Colon (tissue), 2 donors: ENCODE measurements around the gene ATF1.

Experiments
- FAIRE-seq: peaks from 2 replicates; lab custom pipeline; 2012; peaks lifted over from hg19 to GRCh38; lab: Jason Lieb, UNC
- donor health status: control.
- donor health status: control.

Gene ATF1

DNA sequence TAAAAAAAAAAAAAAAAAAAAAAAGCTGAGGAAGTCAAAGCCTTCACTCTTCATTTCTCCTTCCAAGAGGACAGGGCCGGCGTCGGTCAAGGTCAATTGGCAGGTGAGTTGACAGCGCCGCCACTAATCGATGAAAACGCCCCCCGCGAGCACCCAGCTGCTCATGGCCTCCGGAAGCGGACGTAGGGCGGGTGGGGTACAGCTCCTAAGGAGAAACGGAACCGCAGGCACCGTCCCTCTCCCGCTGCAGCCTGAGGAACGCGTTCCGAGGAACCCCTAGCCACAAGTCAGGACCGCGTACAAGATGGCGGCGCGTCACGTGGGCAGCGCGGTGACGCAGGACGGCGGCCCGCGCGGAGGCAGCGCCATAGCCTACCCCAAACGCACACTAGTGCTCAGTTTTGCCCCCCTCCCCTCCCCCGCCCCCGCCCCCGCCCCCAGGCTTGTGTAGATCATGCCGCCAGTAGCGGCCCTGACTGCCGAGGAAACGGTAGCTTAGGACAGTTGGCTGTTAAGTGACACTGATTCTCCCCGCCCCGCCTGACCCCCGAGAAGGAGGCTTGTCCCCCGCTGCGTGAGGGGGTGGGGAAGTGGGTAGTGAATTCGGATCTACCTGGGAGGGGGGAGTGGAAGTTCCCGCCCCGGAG lies at the start of gene ATF1:
TSS of gene ATF1 (plus strand) at position 463 of the 647 bp plus-strand sequence. CDS start 16,045 bp downstream, outside the sequence.
- no peak for FAIRE-seq

DNA sequence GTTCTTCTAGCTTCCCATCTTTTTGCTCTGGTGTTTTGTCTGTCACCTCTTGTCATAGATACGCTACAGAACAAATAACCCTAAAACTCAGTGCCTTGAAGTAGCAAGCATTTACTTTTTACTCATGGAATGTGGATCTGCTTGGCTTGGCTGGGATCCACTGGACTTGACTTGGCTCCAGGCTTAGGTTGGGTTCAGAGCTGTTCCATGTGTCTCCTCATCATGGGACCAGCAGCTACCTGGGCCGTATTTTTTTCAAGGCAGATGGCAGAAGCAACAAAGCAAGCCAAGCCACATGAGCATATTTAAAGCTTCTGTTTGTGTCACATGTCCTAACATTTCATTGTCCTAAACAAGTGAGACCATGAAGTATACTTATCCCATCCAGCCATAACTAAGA lies 48.7 kb upstream of the ATF1 start:
- no peak for FAIRE-seq

DNA sequence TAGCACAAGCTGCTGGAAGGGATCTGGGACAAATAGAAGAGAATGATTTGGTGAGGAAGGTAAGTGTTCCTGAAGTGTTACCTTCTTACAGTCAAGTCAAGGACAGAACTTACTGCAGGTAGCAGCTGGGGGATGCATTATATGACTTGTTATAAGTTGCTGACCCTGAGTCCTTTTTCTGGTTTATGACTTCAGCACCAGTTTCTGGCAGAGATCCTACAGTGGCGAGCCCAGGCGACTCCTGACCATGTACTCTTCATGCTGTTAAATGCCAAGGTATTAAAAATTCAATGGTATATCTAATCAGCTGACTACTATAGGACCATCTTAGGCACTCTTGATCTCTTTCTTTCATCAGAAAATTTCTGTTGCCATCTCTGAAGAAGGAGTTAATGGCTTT lies 45.1 kb upstream of the ATF1 start:
- no peak for FAIRE-seq

DNA sequence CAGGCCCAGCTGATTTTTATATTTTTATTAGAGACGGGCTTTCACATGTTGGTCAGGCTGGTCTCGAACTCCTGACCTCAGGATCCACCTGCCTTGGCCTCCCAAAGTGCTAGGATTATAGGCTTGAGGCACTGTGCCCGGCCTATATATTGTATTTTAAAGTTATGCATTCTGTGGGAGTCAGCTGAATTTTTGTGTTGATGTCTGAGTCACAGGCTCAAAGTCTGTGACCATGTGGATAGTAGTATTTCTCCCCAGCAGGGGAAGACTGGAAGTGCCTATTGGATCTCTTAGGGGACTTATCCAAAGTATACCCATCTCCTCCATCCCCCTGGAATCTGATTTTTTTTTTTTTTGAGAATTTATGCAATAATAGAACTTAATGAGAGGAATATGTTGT lies 43.8 kb upstream of the ATF1 start:
- no peak for FAIRE-seq

DNA sequence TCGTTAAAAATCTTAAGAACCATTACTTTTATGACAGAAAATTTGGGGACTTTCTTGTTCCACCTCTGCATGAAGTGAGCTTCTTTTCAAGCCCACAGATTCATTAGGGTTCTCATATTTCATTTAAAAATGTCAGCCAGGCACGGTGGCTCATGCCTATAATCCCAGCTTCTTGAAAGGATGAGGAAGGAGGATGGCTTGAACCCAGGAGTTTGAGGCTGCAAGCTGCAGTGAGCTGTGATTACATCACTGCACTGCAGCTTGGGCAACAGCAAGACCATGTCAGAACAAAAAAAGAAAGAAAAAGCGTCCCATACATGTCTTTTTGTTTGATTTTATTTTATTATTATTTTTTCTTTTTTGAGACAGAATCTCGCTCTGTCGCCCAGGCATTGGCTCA lies 43.4 kb upstream of the ATF1 start:
- no peak for FAIRE-seq

DNA sequence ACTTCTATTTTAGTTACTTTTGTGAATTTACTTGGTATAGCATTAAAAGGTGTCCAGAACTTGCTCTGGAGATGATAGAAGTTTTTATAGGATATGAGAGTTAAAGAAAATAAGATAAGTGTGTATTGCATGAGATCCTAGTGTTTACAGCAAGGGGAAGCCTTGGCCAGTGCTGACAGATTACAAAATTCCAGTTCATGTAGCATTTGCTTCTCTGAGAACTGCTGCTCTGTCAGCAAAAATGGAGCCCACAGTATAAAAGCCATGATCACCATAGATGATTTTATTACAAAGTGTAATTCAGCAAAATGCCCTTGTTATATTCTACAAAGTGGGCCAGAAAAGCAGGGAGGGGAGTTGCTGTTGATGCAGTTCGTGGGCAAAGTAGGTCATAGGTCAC lies 40.0 kb upstream of the ATF1 start:
- FAIRE-seq: no peak

DNA sequence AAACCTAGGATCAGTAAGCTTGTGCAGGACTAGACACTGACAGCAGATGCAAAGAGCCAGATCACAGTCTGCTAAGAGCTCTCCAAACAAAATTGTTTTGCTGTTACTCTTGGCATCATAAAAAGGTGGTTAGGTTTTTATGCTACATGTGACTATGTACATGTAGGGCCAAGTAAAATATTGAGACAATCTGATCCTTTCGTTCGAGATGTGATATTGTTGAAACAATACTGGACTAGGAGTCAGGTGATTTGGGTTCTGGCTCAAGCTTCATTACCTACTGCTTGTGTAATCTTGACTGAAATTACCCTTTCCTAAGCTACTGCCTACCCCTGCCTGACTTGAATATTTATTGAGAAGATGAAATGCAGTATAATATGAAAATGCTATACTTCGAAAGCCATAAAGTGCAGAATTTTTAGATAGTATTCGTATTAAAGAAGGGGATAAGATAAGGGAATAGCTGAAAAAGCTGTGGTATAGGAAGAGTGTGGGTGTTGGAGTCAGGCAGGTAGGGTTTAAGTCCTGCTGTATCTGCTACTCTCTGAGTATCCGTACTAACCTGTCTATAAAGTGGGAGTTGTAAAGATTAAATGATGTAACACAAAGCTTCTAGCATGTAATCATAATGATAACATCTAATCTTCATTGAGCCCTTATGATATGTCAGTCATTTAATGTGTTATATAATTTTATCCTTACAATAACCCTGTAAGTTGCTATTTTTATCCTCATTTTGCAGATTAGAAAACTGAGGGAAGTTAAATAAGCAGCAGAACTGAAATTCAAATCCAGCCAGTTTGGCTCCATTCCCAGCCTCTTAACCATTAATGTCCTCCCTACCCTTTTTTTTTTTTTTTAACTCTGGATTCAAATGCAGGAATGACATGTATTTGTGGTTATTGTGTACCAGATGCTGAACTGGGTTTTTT lies 38.6 kb upstream of the ATF1 start:
- FAIRE-seq: no peak

DNA sequence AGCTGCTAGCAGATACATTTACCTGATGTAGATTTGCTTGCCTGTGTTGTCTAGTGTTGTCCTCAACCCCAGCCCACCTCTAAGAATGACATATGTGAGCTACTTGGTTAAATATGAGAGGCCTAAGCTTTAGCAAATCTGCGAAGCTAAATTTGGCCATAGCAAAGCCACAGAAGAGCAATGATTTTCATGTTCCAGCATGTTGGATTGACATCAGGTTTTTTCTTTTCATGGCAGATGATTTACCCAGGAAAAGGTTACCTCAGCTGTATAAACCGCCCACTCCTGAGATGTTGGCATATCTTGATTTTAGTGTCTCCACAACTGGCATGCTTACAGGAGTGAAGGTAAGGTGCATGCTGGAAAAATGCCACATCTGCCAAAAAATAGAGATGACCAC lies 36.4 kb upstream of the ATF1 start:
- FAIRE-seq: no peak

DNA sequence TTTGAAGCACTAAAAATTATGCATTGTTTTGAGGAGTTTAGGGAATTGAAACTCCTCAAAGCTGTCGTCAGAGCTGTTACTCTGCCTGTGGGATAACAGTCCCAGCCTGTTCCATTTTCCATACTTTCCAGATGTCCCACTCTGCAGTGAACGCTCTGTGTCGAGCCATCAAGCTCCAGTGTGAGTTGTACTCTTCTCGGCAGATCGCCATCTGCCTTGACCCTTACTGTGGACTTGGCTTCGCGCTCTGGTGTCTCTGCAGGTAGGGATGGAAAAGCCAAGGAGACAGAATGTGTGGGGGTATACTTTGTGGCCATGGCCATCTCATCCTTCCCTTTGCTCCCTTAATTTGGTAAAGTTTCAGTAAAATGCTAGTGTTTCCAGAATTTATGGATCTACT lies 35.5 kb upstream of the ATF1 start:
- no peak for FAIRE-seq

DNA sequence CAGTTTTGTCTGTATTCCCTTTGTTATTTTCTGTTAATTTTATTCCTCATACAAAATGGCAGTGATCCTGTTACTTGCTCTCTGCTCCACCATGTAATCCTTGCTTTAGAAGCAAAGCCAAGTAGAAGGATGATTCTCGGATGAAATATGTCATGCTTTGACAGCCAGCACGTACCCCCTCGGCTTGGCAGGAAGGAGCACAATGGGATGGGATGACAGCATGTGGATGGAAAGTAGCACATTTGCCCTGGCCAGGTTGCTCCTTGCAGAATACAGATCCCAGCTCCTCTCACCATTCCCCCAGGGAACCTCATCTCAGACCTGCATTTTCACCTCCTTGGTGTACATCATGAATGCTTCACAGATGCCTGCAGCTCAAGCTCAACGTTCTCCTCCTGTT lies 35.1 kb upstream of the ATF1 start:
- no peak for FAIRE-seq

DNA sequence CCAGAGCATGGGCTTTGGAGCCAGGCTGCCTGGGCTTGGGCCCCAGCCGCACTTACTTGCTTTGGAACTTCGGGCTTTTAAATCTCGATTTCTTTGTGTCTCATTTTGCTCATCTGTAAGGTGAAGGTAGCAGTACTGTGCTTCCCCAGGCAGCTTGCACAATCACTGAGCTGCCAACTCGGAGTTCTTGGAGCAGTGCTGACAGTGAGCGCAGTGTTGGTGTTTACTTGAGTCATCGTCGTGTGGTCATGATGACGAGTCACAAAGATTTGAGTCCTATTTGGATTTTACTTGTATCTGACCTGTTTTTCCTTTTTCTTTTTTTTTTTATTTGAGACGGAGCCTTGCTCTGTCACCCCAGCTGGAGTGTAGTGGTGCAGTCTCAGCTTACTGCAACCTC lies 31.3 kb upstream of the ATF1 start:
- FAIRE-seq: no peak

DNA sequence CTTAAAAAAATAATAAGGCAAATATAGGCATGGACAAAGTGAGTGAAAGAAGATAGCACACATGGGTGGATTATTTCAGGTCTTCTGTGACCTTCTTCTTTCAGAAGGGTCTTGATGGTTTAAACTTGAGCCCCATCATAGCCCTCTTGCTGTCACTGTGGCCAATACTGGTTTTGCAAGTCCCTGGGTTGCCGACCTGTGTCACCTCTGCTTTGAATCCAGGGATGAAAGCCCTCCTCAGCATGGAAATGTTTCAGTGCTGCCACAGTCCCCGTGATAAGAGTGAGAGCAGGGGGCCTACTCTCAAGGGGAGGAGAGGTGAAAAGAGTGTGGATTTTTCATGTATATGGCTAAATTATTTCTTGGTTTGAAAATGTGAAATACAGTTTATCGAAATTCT lies 30.2 kb upstream of the ATF1 start:
- FAIRE-seq: no peak

DNA sequence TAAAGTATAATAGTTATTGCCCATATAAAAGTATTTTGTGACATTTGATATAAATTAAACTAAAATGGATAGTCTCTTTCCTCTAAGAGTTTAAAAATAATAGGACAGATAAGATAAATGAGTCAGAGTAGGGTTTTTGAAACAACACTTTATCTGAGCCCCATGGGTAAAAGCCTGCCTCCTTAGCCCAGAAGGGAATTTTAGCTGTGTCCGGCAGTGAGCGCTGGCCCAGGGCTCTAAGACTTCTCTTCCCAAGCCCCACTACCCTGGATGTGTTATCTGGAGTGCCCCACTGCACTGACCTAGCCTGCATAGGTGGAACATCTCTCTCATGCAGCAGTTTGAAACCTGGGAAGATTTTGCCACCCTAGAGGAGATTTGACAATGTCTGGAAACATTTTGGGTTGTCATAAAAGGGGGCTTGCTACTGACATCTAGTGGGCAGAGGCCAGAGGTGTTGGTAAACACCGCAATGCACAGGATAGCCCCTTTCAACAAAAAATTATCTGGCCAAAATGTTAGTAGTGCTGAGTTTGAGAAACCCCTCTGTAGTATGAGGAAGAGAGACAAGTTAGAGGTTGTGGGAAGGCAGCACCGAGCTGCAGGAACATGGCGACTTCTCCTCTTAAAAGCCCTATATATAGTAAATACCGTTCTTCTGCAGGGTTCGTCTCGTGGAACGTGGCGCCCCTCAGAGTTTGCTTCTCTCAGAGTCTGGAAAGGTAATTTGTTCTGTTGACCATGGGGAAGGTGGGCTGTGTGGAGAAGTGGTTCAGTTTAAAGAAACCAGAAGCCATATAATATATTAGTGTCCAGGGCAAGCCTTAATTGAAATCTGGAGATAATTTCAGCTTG lies 29.3 kb upstream of the ATF1 start:
- FAIRE-seq: no peak

DNA sequence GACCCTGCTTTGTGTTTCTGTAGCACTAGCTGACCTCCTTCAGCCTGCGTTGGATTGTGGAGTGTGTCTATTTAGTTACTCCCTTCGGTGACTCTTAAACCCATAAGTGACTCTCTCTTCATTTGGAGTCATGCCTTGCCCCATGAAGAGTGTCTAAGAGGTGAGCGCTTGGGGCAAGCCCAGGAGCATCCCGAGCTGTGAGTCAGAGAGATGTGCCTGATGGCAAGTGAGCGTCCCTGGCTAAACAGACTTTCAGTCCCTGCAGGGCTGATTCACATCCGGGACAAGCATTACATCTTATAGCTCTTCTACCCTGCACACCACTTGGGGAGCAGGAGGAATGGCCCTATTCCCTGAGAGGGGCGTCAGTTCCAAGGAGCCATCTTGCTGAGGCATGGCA lies 24.3 kb upstream of the ATF1 start:
- no peak for FAIRE-seq

DNA sequence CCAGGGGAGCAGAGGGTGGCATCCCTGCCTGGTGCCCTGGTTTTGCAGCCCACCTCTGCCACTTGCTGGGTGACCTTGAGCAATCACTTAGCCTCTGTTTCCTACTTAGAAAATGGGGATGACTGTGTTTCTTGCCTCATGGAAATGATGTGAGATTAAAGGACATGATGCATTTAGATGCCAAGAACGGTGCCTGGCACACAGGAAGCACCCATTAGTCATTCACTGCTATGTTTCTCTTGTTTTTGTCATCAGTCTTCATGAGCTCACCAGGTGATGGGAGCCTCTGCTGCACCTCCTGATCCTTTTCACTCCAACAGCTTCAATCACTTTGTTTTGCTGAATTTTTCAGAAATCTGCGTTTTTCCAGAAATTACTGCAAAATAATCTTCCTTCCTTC lies 23.6 kb upstream of the ATF1 start:
- no peak for FAIRE-seq

DNA sequence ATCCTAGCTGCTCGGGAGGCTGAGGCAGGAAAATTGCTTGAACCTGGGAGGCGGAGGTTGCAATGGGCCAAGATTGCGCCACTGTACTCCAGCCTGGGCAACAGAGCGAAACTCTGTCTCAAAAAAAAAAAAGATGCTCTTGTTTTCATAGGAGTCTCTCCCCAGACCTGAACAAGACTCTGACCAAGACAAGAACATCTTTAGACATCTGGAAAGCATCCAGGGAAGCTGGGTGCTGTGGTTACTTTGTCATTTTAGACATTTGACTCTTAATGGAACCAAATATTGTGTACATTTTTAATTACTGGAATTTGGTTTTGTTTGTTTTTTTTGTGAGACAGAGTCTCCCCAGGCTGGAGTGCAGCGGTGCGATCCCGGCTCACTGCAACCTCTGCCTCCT lies 21.1 kb upstream of the ATF1 start:
- no peak for FAIRE-seq

DNA sequence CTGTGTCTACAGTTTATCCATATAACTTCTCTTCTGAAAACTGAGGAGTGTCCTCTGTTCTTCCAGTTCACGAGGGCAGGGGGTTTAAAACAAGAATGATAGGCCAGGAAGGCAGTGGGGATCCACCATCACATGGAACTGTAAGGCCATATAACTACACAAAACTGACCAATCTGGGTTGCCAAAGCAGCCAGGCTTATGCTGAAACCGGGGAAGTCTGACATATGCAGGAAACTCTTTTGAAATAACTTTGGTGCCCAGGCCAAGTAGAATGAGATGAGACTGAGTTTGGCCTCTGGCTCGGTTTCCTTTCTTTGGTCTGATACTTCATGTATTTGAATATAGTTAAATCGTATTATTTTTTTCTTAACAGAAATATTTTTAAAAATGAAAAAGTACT lies 18.0 kb upstream of the ATF1 start:
- no peak for FAIRE-seq

DNA sequence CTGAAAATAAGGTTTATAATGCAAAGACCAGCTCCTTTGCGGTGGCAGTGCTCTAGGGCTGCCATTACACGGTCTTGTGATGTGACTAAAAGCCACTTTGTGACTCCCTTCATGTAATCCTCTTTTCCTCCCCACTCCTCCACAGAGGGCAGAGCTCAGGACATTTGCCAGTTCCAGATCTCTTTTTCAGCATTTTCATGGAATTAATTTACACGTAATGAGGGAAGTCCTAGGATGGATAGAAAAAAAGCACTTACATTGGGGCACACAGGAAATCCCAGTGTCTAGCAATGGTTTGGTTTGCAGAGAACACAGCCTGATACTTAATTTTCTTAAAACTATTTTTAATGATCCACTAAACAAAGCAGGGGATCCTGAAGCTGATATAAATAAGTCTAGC lies 17.5 kb upstream of the ATF1 start:
- FAIRE-seq: no peak

DNA sequence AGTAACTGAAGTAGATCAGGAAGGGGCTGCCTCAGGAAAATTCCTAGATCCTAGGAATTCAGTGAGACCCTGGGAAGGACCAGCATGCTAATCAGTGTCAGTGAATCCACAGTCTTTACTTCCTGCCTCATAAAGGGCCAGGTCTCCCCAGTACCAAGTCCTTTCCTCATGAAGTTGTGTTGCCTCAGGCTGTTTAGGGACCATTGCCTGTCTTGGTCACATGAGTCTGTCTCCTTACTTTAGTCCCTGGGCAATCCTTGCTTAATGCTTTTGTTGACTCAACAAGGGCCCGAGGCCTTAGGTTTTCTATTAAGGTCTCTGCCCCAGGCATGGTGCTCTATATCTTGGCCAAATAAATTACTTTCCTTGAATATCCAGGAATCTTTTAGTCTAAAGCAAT lies 16.1 kb upstream of the ATF1 start:
- no peak for FAIRE-seq

DNA sequence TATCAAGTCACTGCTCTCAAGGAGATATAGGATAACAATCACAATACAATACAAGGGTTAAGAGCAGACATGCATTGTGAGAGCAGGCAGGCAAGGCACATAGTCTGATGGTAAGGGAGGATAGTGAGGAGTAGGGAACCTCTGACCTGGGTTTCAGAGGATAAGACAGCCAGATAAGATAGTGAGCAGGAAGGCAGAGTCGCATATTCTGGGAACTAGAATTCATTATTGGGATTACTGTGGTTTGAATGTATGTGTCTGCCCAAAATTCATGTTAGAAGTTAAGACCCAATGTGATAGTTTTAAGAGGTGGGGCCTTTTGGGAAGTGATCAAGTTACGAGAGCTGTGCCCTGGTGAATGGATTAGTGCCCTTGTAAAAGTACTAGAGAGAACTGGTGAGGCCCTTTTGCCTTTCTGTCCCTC lies 14.4 kb upstream of the ATF1 start:
- FAIRE-seq: no peak

DNA sequence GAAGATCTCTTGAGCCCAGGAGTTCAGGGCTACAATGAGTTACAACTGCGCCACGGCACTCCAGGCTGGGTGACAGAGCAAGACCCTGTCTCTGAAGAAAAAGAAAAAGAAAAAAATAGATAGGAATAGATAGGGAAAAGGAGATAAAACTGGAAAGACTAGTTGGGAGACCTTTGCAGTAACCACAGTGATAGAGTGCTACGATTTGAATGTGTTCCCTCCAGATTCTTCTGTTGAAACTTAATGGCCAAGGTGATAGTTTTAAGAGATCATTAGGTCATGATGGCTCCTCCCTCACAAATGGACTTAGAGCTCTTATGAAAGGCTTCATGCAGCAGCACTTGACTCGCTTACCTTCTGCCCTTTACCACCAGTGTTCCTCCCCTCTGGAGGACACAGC lies 13.5 kb upstream of the ATF1 start:
- FAIRE-seq: no peak

DNA sequence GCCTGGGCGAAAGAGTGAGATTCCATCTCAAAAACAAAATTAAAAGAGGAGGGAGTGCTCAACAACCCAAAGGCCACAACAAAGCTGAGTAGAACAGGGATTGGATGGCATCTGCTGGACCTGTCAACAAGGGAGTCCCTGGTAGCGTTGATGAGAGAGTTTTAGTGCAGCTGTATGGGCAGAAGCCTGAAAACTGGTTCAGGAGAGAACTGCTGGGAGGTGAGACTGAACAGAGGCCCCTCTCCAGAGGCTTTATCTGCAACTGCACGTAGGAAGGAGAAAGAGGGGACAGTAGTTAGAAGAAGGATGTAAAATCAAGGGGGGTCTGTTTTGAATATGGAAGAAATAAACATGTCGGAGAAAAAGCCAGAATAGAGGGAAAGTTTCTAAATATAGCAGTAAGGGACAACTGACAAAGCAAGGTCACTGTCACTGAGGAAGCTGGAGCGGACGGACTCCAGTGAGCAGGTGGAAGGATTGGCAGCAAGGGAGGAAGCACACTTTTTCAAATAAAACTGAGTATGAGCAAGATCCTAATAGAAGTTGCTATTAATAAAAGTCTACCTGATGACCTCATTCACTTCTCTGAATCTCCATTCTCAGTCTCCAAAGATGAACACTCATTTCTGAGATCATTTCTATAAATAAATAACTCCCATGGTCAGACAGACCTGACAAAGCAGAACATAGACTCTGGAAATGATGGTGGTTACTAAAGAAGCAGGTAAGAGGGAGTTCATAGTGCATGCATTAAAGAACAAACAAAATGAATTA lies 11.8 kb upstream of the ATF1 start:
- FAIRE-seq: no peak
